Activated CD8-positive, alpha-beta memory T cell treated with anti-CD3 and anti-CD28 coated beads, Interleukin-2, amount 50 U/mL, for 24 hours (primary cell): ENCODE data around the gene SMIM20.

Experiments
- DNase-seq: peaks from one replicate; pipeline ENCODE4 v3.0.0-alpha.2; 2020; ENCODE audit errors: extremely low read depth

SMIM20 gene

DNA sequence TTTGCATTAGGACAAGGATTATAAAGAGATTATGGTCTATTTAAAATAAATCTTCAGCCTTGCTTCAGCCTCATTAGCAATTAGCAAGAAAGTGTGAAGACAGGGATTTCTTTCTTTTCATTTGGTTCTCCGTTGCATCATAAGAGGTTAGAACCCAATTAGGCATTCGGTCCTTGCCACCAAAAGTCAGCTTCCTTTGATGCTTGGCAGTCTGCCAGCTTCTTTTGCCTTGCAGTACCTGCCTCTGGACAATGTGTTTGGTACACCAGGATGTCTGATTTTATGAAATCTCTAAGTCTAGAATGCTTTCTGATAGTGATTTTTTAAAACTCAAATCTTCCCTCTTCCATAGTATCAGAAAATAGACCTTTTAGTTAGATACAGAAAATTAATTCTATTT, 12.4 kb downstream of the SMIM20 start:
- no peak for DNase-seq

DNA sequence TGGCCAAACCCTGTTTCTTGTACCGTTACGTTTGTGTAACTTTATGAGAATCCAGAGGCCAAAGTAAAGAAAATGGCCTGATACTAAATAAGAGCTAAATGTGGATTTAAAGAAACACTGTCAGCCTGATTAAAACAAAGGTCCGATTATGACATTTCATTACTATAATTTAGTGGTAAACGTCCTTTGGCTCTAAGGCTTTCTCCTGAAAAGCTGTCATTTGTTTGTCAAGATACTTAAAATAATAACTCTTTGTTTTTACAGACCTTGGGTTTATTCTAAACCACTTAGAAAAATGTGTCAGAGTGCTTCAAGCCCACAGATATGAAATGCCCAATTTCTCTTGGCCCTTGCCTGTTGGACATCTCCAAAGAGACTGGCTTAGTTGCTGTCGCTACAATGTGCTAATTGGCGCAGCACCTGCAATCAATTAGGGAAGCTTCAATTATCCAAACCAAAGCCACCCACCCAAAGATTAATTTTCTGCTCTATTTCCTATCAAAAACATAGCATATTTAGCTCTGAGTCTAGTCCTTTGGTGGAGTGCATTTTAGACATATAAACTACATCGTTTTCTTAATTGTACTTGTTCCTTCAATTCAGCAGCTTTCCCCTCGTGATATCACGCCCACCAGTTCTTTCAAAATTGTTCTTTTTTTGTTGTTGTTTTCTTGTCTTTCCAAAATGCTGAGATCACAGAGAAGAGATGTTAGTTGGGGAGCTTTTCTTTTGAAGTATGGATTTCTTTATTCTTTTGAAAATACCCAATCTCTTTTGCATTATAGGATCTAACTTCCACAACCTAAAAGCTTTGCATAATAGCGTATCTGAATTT, 13.6 kb downstream of the SMIM20 start:
- DNase-seq: no peak

DNA sequence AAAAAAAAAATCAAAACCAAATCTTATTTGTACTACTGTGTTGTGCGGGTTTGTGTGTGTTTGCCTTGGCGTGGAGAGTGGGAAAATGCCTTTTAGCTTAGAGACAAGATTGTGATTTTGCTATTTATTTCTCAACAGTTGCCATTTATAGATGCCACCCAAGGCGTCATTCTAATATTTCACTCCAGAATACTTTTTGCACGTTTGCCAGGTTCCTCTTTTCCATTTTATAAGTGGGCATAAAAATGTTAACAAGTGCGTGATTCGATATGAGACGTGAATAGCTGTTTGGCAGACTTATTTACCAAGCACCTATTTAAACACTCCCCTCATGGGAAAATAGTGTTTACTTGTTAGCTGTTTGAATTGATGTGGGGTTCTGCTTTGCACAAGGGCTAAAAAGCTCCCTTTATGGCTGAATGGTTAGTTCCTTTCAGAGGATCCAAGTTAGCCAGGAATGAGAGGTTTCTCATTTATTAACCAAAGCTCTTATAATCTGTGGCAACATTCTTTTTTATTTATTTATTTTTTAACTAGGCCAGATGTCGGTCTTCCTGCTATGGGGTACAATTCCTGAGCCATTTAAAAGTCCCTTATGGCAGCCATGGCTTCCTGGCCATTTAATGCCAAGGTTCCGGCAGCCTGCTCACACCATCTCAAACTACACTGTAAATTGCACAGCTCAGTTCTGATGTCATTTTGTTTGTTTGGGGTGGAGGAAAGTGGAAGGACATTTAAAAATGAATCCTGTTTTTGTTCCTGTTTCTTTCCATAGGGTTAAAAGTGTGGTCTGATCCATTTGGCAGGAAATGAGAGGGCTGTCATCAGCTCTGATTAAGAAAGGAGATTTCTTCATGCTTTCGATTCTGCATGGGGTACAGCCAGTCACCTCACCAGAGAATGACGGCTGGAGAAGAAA, 14.6 kb downstream of the SMIM20 start:
- DNase-seq: no peak

DNA sequence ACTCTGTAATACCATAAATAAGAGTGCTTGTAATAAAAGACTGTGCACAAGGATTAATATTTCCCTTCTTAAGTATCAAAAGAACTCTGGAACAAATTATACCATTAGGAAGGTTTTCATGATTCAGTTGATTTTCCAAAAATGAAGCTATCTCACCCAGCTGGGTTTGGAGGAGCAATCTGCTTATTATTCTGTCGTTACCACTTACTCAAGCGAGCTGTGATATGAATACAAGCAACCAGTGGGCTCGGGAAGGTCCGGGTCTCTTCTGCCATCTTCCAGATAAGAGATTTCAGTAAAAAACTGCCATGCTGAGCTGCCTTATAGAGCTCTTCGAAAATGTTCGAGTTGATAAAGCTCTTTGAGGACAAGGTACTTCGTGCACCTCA, 15.3 kb downstream of the SMIM20 start:
- DNase-seq: no peak

DNA sequence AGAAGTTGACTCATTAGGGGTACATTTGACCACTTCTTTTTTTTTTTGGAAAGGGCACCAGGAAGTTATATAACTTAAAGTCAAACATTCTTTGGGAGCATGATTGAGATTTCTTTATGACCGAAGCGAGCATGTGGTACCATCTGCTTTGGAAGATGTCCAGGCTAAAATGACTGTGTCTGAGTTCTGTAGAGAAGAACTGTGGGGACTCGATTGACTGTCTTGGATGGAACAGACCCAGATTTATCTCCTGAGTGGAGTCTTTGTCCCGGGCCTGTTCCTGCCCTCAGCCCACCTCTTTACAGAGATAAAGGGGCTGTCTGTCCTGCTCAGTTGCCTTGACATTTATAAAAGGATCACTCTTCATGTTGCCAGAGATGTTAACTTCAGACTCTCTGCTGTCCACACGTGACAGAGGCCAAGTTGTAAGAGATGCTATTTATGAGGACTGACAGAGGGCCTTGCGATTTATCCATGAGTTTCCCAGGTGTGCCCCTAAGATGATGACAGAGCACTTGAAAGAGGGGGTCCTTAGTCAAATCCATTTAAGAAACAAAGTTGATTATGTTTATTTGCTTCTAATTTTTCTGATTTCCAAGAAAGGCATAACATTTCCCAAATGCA, 16.8 kb downstream of the SMIM20 start:
- no peak for DNase-seq

DNA sequence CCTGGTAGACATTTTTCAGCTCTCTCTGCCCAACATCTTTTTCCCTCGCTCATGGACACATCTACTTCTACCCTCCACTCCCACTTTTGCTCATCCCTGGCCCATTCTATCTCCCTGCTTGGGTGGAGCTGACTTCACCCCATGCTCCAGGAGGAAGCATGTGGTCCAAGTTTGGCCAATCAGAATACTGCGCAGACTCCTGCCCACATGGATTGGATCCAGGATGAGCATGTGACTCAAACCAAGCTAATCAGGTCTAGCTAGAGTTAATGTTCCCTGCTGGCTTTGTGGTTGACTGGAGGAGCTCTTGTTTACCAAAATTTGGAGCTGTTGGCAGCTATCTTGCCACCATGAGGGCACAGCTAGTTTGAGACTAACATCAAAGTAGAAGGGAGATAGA, 22.7 kb downstream of the SMIM20 start:
- DNase-seq: no peak

DNA sequence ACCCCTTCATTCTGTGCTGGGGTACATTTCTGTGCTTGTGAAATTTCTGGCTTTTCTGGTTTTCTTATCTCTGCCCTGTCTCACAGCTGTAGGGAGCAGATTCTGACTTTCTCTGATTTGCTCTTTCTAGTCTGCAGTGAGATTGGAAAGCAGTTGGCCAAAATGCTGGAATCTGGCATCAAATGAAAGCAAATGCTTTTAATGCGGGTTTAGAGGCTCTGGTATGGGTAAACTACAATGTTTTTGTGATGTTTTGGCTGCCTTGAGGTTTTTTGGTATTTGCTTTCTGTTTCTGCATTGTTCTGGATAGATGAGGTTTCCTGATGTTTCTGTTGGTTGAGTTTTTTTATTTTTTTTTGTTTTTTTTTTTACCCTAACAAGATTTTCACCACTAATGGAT, 23.8 kb downstream of the SMIM20 start:
- no peak for DNase-seq

DNA sequence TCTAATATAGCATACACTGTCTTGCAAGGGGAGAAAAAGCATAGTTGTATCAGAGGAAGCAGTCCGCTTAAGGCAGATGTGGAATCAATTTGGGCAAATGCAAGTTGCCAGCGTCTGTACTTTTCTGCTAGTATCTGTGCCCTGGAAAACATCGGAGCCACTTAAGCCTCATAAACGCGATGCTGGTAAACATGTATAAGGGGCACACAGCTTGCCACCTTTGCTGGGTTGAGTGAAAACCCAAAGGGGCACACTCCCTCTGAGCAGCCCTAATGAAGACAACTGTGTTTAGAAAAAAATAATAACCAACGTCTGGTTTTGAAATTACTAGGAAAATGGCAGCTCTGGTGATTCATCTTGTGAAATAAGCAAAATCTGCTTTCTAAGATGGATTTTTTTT, 24.3 kb downstream of the SMIM20 start:
- DNase-seq: no peak

DNA sequence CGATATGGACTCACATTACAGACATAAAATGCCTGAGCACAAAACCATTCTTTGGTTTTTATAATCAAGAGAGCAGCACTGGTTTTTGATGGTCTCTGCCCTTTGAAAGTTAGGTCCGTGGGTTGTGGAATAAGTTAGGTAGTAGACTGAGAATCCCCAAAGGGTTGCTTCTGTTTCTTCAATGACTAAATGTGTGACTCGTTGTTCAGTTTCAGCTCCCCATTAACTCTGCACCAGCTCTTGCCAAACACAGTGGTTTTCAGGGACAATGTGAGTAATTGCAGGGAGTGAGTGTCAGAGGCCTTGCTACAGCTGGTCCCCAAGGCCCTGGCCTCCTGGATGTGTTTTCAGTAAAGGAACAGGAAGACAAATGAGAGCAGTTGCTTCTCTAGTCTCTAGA, 24.8 kb downstream of the SMIM20 start:
- peak; percentile 15 for DNase-seq

DNA sequence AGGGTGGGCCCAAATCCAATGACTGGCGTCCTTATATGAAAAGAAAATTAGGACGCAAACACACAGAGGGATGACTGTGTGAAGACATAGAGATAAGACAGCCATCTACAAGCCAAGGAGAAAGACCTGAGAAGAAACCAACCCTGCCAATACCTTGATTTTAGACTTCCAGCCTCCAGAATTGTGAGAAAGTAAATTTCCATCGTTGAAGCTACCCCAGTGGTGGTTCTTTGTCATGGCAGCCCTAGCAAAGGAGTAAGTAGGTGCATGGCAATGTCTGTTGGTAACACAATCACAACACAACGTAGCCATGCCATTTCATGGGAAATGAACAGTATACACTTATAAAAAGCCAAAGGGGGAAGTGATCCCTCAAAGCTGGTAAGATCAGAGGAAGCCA, 25.3 kb downstream of the SMIM20 start:
- DNase-seq: no peak

DNA sequence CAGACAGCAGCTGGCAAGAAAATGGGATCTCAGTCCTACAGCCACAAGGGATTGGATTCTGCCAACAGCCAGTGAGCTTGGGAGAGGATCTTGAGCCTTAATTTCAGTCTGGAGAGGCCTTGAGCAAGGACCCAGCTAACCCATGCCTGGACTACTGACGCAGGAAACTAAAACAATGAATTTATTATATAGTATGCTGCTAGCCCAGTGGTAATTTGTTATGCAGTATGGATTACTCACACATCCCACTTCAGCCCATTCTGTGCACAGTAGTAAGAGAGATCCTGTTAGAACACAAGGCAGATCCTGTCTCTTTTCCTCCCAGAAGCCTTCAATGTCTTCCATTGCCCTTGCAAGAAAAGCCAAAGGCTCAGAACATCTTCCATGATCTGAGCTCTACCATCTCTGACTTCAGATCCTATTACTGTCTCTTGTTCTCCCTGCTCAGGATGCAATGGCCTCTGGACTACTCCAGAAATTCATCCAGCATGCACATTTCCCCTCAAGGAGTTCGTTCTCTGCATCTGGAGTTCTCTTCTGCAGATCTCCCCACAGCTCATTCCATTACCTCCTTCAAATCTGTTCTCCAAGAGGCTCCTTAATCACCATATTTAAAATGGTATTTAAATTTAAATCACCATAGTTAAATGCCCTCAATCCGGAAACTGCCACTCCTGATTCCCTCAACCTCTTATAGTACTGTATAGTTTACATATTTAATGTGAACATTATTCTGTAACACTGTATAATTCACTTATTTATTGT, 27.6 kb downstream of the SMIM20 start:
- DNase-seq: no peak

DNA sequence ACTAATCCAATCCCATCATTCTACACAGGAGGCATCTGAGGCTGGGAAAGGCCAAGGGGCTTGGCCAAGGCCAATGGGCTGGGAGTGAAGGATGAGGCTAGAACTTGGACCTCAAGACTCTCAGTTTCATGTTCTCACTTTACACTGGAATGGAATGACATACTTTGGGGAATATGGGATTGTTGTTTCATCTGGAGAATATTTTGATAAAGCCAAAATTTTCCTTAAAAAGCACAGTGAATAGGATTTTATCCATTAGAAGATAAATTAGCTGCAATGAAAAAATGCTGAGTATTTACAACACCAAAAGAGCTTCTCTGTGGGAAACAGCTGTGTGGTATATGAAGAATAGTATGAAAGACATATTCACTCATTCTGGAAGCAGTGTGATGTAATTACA, 29.3 kb downstream of the SMIM20 start:
- DNase-seq: no peak

DNA sequence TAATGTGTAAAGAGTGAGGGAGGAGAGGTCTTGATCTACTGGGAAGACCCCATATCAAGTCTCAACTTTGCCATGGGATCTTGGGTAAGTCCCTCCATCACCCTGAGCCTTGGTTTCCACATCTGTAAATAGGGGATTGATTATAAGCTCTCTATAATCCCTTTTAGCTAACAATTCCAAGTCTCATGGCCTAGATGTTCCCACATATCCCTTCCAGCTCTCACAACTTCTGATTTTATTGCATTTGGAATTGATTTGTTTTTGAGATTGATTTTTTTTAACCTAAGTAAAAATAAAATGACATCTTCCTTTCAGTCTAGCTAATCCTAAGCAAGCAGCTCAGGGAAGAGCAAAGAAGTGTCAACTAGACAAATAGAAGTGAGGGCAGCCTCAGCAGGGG, 29.8 kb downstream of the SMIM20 start:
- DNase-seq: no peak

DNA sequence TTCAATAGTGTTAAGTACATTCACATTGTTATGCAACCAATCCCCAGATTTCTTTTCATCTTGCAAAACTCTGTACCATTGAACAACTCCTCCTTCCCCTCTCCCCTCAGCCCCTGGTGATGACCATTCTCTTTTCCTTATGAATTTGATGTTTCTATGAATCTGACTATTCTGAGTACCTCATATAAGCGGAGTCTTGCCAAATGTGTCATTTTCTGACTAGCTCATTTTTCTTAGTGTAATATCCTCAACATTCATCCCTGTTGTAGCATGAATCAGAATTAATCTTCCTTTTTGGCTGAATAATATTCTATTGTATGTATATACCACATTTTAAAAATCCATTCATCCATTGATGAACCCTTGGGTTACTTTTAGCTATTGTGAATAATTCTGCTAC, 34.0 kb downstream of the SMIM20 start:
- no peak for DNase-seq

DNA sequence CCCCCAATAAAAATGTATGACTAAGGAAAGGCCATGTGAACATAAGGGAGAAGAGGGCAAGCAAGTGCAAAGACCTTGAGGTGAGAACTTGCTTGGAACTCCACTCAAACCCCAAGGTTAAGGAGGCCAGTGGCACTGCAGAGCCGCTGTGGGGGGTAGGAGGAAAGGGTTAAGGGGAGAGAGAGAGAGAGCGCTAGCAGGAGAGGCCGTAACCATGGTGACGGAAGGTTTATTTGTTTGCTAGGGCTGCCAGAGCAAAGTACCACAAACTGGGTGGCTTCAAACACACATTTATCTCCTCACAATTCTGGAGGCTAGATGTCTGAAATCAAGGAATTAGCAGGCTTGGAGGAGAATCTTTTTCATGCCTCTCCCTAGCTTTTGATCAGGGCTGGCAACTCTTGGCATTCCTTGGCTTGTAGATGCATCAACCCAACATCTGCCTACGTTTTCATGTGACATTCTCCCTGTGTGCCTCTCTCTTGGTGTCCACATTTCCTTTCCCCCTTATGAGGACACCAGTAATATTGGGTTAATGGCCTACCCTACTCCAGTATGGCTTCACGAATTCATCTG, 35.2 kb downstream of the SMIM20 start:
- DNase-seq: no peak

DNA sequence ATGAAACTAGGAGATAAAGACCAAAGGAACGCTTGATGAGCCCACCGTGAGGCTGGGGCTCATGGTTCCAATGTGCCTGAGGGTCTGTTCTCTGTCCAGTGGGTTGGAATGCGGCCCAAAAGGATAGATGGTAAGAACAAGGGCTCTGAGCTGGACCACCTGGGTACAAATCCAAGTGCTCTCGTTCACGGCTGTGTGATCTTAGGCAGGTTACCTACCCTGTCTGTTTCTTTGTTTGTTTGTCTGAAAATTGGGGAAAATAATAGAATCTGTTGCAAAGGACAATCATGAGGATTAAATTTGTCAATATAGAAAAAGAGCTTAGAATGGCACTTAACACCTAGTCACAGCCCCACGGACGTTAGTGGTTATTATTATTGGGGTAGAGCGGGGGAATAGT, 36.0 kb downstream of the SMIM20 start:
- DNase-seq: no peak

DNA sequence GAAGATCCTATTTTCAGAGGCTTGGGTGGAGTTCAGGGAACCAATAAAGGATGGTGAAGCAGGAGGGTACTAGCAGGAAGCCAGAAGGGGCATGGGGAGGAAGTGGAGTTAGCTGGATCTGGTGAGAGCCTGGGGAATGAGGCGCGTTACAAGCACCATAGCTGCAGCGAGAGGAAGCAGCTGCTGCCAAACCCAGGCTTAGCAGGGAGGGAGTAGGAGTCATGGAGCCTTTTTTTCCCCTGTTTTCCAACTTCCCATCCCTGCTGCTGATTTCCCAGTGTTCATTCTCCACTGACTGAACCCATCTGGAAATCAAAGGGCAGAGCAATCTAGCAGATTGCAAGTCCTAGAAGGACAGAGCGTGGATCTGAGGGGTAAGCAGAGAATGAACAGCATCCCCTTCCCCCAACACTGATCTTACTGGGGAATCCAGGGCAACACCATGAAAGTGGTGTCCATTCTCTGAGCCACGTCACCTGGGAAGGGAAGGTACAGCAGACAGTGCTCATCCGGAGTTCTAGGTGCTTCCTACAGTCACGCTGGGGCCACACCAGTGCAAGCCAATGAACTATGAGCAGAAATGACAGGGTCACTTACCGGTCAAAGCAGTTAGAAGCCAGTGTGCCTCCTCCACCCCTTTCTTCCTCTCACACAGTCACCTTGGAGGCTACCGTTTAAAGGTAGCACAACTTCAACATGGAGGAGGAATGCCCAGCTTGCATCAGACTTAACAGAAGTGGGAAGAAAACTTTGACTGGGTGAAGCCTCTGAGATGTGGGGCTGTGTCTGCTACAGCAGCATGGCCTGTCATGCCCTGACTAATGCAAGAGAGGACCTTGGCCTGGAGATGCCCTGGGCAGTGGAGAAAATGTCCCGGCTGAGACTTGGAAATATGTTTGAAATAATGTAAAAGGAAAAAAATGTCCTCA, 36.7 kb downstream of the SMIM20 start:
- no peak for DNase-seq

DNA sequence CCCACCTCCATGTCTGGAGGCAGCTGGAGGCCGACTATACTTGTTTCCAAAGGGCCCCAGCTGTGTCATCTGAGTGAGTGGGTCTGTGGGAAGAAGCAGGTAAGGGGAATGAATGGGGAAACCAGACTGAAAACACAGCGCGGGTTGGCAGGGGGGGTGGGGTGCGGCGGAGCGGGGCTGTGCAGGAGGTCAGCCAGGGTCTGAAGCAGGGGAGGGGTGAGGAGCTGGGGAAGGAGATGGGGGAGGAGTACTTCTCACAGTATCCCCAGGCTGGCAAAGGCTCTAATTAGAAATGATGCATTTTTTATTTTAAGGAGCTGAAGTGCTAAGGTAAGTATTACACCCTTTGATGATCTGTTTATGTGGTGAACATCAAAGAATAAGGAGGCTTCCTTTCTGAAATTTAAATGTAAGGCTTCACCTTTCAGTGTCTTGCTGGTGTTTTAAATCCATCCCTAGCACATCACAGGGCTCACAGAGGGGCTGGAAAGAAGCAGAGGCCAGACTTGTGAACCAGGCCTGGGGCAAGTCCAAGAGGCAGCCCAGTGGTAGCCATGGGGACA, 37.5 kb downstream of the SMIM20 start:
- DNase-seq: no peak

DNA sequence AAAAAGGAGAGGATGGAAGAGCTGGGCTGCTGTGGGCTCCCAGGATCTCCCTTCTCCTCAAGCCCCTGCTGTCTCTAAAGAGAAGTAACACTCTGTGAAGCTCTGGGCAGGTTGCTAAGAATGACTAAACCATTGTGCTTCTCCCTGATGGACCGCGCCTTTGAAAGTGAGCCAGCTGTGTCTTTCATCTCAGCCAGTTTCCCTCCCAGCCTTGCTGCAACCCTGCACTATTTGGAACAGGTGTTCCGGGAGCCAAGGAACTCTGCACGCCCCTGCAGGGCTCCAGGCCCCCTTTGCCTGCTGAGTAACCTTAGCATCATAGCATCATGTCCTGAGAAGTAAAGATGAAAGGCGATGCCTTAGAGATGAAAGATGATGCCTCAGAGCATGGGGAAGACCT, 39.7 kb downstream of the SMIM20 start:
- DNase-seq: no peak

DNA sequence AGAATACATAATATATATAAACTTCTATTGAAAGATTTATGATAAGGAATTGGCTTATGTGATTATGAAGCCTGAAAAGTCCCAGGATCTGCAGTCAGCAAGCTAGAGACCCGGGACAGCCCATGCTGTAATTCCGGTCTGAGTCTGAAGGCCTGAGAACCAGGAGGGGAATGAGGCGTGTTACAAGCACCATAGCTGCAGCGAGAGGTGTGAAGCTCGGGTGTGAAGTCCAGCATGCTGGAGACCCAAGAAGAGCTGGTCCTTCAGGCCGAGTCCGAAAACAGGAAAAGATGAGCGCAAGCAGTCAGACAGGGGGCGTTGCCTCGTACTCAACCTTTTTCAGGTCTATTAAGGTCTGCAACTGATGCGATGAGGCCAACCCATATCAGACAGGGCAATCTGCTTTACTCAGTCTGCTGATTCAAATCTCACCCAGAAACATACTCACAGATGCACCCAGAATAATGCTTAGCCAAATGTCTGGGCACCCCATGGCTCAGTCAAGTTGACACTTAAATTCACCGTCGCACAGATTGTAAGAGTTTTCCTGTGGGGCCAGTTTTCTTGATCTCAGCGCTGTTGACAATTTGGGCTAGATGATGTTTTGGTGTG, 40.4 kb downstream of the SMIM20 start:
- DNase-seq: no peak
